CD4-positive, alpha-beta T cell treated with Interleukin-4 for 1 hour (primary cell): ENCODE results near the gene AP4B1.
"Not testable (repeated sequence)": the region's sequence is repeated elsewhere in the genome, so short reads cannot be mapped to it uniquely, and the experiment has no call there.

ENCODE experiments used
- DNase-seq, 2 donors: peaks; one replicate each; pipeline ENCODE4 v3.0.0-alpha.2; 2020 to 2022

AP4B1 gene

DNA sequence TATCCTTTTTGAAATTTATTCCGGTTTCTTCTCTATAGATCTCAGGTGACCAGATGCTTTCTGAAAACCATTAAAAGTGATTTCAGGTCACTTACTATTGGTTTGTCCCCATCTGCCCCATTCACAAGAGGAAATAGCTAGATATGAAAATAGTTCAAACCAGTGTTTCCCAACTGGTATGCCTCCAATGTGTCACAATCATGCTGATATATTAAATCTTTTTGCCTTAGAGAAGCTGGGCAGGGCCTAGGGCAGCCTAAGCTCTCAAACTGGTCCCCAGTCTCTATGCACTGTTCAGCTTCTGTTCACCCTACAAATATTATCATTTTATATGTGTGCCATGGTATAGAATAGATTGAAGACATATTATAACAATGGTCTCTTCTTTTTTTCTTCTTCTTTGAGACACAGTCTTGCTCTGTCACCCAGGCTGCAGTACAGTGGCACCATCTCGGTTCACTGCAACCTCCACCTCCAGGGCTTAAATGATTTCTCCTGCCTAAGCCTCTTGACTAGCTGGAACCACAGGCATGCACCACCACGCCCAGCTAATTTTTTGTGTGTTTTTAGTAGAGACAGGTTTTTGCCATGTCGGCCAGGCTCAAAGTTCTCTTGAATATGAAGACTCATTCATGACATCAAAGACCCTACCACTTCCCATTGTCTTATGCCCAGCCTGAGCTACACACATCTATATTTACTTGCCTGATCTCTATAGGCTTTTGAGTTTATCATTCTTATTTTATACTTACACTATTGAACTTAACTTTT is 48.8 kb downstream of the AP4B1 start:
- DNase-seq: no peak

DNA sequence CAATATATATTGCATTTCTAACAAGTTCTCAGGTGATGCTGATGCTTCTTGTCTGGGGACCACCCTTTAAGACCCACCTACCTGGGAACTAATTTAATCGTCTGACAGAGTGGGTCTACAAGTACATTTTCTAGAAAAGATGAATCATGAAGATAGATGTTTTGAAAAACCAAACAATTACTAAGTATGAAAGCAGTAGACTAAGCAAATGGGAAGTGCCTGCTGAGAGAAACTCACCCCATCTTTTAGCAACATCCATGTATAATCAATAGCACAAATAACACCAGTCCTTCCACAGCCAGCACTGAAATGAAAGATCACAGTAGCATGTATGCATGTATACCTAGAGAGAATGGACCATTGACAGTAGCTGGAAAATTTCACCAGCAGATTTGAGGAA is 50.4 kb downstream of the AP4B1 start:
- no peak for DNase-seq

DNA sequence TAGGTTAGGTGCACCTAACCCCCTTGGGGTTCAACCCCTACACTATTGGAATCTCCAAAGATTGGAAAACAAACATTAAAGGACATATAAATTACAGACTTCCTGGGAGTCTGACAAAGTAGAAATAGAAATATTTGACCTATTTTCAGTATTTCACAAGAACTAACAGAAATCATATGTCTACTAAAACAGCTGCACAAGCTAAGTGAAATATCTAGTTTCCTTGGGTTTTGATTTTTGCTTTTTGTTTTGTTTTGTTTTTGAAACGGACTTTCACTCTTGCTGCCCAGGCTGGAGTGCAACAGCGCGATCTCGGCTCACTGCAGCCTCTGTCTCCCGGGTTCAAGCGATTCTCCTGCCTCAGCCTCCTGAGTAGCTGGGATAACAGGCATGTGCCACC is 51.9 kb downstream of the AP4B1 start:
- not testable (repeated sequence) for DNase-seq

DNA sequence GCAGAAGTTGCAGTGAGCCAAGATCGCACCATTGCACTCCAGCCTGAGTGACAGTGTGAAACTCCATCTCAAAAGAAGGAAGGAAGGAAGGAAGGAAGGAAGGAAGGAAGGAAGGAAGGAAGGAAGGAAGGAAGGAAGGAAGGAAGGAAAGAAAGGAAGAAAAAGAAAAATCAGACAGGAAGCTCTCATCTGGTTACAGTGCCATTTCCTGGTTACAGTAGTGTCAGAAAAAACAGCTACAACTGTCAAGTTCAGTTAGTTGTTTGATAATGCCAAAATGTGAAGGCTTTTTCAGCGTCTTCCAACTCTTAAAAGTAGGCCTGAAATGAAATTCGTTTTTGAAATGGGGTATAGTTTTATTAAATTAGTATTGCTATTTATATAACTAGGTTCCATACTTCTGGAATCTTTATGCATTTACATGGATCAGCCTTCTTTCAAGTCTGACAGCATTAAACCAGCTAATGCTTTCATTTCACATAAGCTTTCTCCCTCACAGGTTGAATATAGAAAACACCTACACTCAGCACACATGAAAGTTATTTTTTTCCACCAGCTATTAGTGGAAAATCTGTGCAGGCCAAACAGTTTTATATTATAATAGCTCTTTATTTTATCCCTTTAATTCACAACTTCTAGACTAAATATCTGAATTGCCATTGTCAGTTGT is 54.3 kb downstream of the AP4B1 start:
- peak in 1 of 2 donors; percentile 41 for DNase-seq

DNA sequence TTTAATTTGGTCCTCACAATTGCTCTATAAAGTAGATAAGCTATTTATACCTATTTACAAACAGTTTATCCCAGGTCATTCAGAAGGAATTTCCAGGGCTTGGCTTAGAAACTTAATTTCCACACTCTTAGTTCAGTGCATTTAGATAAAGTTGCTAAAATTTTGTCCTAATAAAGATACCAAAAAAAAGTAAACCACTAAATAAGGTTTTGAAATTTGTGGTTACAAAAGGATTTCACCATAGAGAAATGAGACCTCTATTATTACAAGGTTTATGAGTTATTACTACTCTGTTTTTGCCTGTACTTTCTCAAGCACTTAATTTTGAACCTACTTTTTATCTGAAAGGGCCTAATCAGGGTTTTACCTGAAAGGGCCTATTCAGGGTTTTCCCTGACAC is 55.5 kb downstream of the AP4B1 start:
- no peak for DNase-seq

DNA sequence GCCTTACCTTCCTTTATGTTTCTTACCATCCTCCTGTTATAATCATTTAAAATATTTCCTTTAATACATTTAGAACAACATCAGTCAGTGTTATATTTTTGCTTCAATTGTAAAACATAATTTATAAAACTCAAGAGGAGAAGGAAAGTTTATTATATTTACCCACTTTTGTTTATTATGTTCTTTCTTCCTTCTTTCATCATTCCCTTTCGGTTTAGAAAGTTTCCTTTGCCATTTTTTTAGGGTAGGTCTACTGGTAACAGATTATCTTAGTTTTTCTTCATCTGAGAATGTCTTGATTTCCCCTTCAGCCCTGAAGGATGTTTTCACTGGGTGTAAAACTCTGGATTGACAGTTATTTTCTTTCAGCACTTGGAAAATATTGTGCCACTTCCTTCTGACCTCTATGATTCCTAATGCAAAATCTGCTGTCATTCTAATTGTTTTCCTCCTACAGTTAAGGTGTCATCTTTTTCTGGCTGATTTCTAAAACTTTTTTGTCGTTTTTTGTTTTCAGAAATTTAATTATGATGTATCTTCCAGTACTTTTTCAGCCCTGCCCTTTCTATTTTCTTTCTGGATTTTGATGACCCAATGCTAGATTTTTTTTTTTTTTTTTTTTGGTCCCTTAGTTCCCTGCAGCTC is 58.1 kb downstream of the AP4B1 start:
- DNase-seq: no peak
